Muscle of arm (tissue), 12 donors: ENCODE measurements around the gene ASPN. TPM values are rescaled to one million over a fixed set of nuclear protein-coding genes. Genes with fewer than 3 reads are reported as not detected.

Experiments
- DNase-seq: peaks from one replicate; pipeline ENCODE4 v3.0.0-alpha.2; 2013
- polyA plus RNA-seq, 12 donors: library from polyadenylated mRNA; unstranded; fragments of 120-200 nt; gene quantifications; one replicate each; pipeline ENCODE4 v1.2.1, GENCODE V29; 2013; ENCODE audit not compliant: insufficient read length in 12 of 12

Gene ASPN
- polyA plus RNA-seq, 12 donors = 185 to 715 (median 339) TPM; not detected in 1

- peak; percentile 29 for DNase-seq
Observed at GRCh38 chr9:92479346-92479745, 3.0 kb downstream of the ASPN start.

- DNase-seq = no peak
Observed at GRCh38 chr9:92478783-92479182, 3.5 kb downstream of the ASPN start.

- no peak for DNase-seq
Observed at GRCh38 chr9:92476962-92477361, 5.3 kb downstream of the ASPN start.

- DNase-seq = peak; percentile 66
Observed at GRCh38 chr9:92474587-92474986, 7.7 kb downstream of the ASPN start.

- DNase-seq = no peak
Observed at GRCh38 chr9:92468206-92468605, 14.1 kb downstream of the ASPN start.

GRCh38 chr9:92467511-92467910 lies 14.8 kb downstream of the ASPN start:
- DNase-seq = no peak

GRCh38 chr9:92467041-92467440 lies 15.3 kb downstream of the ASPN start:
- no peak for DNase-seq

- DNase-seq = no peak
Observed at GRCh38 chr9:92463984-92464383, 18.3 kb downstream of the ASPN start.

GRCh38 chr9:92463387-92463786 lies 18.9 kb downstream of the ASPN start:
- DNase-seq = no peak

- DNase-seq = no peak
Observed at GRCh38 chr9:92457576-92457975, 24.7 kb downstream of the ASPN start.

- DNase-seq = no peak
Observed at GRCh38 chr9:92455217-92455616, 27.1 kb downstream of the ASPN start.

GRCh38 chr9:92446536-92446935 lies 35.8 kb downstream of the ASPN start:
- no peak for DNase-seq

- no peak for DNase-seq
Observed at GRCh38 chr9:92444841-92445240, 37.5 kb downstream of the ASPN start.

GRCh38 chr9:92440751-92441046 lies 41.6 kb downstream of the ASPN start:
- no peak for DNase-seq

- DNase-seq = no peak
Observed at GRCh38 chr9:92439921-92440750, 42.2 kb downstream of the ASPN start.

- no peak for DNase-seq
Observed at GRCh38 chr9:92438900-92439526, 43.3 kb downstream of the ASPN start.

- no peak for DNase-seq
Observed at GRCh38 chr9:92435263-92435662, 47.0 kb downstream of the ASPN start.

GRCh38 chr9:92432972-92433548 lies 49.2 kb downstream of the ASPN start:
- DNase-seq = no peak

- DNase-seq = peak; percentile 38
Observed at GRCh38 chr9:92432350-92432749, 50.0 kb downstream of the ASPN start.

- DNase-seq = no peak
Observed at GRCh38 chr9:92429836-92430235, 52.5 kb downstream of the ASPN start.

- peak; percentile 61 for DNase-seq
Observed at GRCh38 chr9:92426501-92427145, 55.7 kb downstream of the ASPN start.

GRCh38 chr9:92425474-92425873 lies 56.8 kb downstream of the ASPN start:
- DNase-seq = peak; percentile 80

GRCh38 chr9:92424340-92424739 lies 58.0 kb downstream of the ASPN start, which contains the start of gene OMD:
Gene OMD (minus strand): TSS chr9:92424471. CDS start chr9:92417558, 6,913 bp downstream.
- DNase-seq = no peak
